Stimulated activated CD4-positive, alpha-beta T cell treated with anti-CD3 and anti-CD28 coated beads, Interleukin-1b, Interleukin-23, amount 100 ng/mL, for 48 hours (primary cell): ENCODE results near the gene RCL1.
"Not testable (repeated sequence)": the region's sequence is repeated elsewhere in the genome, so short reads cannot be mapped to it uniquely, and the experiment has no call there.

Experiments used
- DNase-seq: peaks from one replicate; pipeline ENCODE4 v3.0.0-alpha.2; 2020

RCL1 gene

DNA sequence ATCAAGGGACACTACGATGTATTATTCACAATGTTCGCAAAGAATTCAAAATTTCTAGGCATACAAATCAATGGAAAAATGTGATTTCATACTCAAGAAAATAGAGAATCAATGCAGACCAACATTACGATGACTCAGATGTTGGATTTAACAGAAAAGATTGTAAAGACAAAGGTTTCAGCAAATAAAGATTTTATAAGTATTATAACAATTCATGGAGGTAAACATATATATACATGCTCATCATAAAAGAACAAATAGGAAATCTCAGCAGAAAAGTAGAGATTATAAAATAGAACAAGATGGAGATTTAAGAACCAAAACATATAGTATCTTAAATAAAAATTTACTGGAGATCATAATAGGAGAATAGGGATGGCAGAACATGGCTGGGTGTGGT, 98.9 kb downstream of the RCL1 start:
- no peak for DNase-seq

DNA sequence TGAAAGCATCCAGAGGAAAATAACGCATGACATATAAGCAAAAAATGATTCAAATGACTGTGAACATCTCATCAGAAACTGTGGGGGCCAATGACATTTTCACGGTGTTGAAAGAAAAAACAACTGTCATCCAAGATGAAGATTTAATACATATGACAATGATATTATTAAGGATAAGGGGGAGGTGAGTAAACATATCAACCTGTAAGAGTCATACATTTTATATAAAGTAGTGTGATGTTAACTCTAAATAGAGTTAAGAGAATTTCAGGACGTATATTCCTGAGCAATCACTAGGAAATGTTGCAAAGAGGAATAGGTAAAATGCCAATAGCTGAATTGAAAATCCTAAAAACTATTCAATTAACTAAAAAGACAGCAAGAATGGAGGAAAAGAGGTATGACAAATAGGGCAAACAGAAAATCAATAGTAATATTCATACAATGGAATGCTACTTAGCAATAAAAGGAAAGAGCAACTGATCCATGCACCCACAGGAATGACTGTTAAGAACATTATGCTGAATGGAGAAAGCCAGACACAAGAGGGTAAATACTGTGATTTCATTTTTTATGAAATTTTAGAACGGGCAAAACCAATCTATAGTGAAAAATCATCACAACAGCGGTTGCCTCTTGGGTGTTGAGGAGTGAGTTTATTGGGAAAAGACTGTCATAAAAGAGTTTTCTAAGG, 99.9 kb downstream of the RCL1 start:
- DNase-seq: no peak

DNA sequence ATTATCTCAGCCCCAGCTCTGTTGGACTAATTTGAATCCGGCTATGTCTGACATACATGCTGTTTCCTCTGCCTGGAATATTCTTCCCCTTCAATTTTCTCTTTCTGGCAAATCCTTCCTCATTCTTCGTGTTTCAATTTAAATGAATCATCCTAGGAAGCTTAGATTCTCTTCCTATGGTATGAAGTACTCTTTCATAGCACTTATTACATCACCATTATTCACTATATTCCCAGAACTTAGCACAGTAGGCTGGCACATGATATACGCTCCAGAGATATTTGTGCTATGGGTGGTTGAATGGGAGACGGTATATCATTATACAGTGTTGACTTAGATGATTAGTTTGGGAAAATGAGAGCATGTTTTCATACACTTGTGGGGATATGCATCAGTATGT, 101.3 kb downstream of the RCL1 start:
- no peak for DNase-seq

DNA sequence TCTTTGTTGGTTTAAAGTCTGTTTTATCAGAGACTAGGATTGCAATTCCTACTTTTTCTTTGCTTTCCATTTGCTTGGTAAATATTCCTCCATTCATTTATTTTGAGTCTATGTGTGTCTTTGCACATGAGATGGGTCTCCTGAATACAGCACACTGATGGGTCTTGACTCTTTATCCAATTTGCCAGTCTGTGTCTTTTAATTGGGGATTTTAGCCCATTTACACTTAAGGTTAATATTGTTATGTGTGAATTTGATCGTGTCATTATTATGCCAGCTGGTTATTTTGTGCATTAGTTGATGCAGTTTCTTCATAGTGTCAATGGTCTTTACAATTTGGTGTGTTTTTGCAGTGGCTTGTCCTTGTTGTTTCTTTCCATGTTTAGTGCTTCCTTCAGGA, 107.1 kb downstream of the RCL1 start:
- not testable (repeated sequence) for DNase-seq

- DNase-seq: not testable (repeated sequence)
These were observed 108.8 kb downstream of the RCL1 start for GRCh38 chr9:4901401-4902134.

GRCh38 chr9:4902135-4902475, 109.4 kb downstream of the RCL1 start:
- DNase-seq: no peak

GRCh38 chr9:4904322-4905134, 111.8 kb downstream of the RCL1 start:
- no peak for DNase-seq

GRCh38 chr9:4905135-4905490, 112.4 kb downstream of the RCL1 start:
- DNase-seq: no peak
